DND-41 (cell line): ENCODE measurements around the gene MYO1E.

Experiments
- CTCF ChIP-seq: IDR thresholded peaks from 2 replicates; pipeline ENCODE4 v1.5.1; 2012; ENCODE audit warnings: borderline replicate concordance, low read length, moderate library complexity, mild to moderate bottlenecking; ENCODE audit not compliant: poor library complexity, severe bottlenecking; ENCODE audit errors: extremely low read depth
- EZH2 ChIP-seq: IDR thresholded peaks from 3 replicates; pipeline ENCODE4 v1.6.1; 2012; ENCODE audit warnings: borderline replicate concordance, low read depth, mild to moderate bottlenecking, moderate library complexity, low read length, inconsistent platforms; ENCODE audit not compliant: severe bottlenecking

GRCh38 chr15:59210186-59210585 lies 162.5 kb downstream of the MYO1E start:
- TF ChIP-seq CTCF (no peak), EZH2 (no peak)
